Measurements from ENCODE around the gene ABCD1. TPM values are rescaled to one million over a fixed set of nuclear protein-coding genes. Genes with fewer than 3 reads are reported as not detected.

ABCD1 gene
- total RNA-seq, 4 donors from 2014 or later, result 2.9 to 24.9 (median 13.1) TPM

- Histone ChIP-seq H3K27me3 (no peaks in the 10 kb centered on the region), H3K4me1 (peaks cover 0 to 3% of the 10 kb centered on the region in 2 donors), H3K36me3 (no peaks in the 10 kb centered on the region), H3K9me3 (no peaks in the 10 kb centered on the region), H3K4me3 (no peak overlapping the region), H3K27ac (no peak overlapping the region)
- DNase-seq, result no peak
- intact Hi-C loops (cut with DNase I; ENCODE audit: low total_unique reads), result no loop called here
- TF ChIP-seq CTCF (IDR thresholded peaks at IDR 0.05) (no peak), POLR2A (IDR thresholded peaks at IDR 0.05) (no peak)
Observed at GRCh38 chrX:153776611-153777045, 52.0 kb downstream of the ABCD1 start.

GRCh38 chrX:153777261-153778090, 52.8 kb downstream of the ABCD1 start:
- Histone ChIP-seq H3K36me3 (no peaks in the 10 kb centered on the region), H3K27me3 (no peaks in the 10 kb centered on the region), H3K27ac (no peak overlapping the region), H3K4me3 (no peak overlapping the region), H3K4me1 (peaks cover 0 to 3% of the 10 kb centered on the region in 2 donors), H3K9me3 (no peaks in the 10 kb centered on the region)
- DNase-seq, result no peak
- TF ChIP-seq CTCF (IDR thresholded peaks at IDR 0.05) (no peak), POLR2A (IDR thresholded peaks at IDR 0.05) (no peak)
- intact Hi-C loops (cut with DNase I; ENCODE audit: low total_unique reads), result no loop called here

DNA sequence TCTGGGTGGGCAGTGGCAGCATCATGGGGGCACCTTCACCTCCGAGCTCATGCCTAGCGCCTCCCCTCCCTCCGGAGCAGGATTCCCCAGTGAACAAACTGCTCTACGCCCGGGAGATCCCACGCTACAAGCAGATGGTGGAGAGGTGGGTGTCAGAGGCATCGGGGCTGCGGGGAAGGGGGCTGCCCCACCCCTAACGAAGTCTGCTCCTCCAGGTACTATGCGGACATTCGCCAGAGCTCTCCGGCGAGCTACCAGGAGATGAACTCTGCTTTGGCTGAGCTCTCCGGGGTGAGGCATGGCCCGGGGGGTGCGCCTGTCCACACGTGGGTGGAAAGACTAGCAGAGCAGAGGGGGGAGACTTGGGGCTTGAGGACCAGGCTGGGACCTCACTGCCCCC, 53.5 kb downstream of the ABCD1 start:
- no peak for TF ChIP-seq CTCF (IDR thresholded peaks at IDR 0.05)
- intact Hi-C loops (cut with DNase I; ENCODE audit: low total_unique reads), result no loop called here
- no peak overlapping the region for H3K27ac ChIP-seq
- H3K36me3 ChIP-seq, result no peaks in the 10 kb centered on the region
- no peaks in the 10 kb centered on the region for H3K27me3 ChIP-seq
- no peaks in the 10 kb centered on the region for H3K9me3 ChIP-seq
- peaks cover 0 to 3% of the 10 kb centered on the region in 2 donors for H3K4me1 ChIP-seq
- DNase-seq, result no peak
- H3K4me3 ChIP-seq, result no peak overlapping the region

DNA sequence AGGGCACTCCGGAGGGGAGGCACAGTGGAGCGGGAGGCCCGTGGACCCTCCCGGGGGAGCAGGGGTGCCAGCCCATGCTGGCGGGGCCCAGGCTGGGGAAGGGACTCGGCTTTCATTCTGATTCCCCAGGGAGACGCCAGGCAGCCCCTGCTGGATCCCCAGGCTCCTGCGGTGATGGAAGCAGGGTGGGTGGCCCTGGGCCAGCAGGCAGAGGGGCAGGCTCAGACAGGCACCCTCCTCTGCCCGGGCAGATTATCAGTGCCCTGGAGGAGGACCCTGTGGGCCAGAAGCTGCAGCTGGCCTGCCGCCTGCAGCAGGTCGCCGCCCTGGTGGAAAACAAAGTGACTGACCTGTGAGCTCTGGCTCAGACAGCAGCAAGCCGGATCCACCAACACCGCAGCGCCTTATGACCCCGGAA, 54.0 kb downstream of the ABCD1 start:
- Histone ChIP-seq H3K4me3 (no peak overlapping the region), H3K27me3 (no peaks in the 10 kb centered on the region), H3K4me1 (peaks cover 0 to 3% of the 10 kb centered on the region in 2 donors), H3K36me3 (no peaks in the 10 kb centered on the region), H3K27ac (no peak overlapping the region), H3K9me3 (no peaks in the 10 kb centered on the region)
- intact Hi-C loops (cut with DNase I; ENCODE audit: low total_unique reads), result no loop called here
- DNase-seq, result no peak
- TF ChIP-seq POLR2A (IDR thresholded peaks at IDR 0.05) (no peak), CTCF (IDR thresholded peaks at IDR 0.05) (no peak)

DNA sequence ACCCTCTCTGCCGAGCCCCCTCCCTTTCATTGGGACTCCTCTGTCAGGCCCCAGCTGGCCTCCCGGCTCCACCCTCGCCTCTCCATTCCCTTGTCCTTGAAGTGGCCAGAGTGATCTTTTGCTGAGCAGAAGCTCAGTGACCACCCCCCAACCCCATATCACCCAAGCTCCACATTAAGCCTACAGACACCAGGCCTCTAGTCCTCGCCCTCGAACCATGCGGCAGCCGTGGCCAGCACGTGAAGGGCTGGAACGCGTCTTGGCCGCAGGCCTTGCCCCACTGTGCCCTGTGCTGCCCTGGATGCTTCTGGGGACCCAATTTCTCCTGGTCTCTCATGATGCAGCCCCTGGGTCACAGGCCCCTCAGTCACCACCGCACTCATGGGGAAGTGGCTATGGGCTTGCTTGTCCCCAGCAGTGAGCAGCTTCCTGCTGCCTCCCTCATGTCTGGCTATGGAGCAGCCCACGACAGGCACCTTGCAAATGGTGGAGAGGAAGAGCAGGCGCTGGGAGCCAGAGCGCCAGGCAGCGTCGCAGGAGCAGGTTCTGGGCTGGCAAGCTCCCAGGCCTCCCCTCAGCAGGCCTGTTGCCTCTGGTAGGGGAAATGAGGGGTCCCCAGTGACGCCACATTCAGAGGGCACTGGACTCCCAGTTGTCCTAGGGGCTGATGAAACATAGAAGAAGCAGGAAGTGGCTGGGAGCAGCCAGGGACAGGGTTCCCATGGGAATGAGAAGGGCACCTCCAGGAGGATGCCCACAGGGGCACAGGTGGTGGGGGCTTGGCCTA, 55.4 kb downstream of the ABCD1 start:
- Histone ChIP-seq H3K36me3 (no peaks in the 10 kb centered on the region), H3K27ac (peak overlapping the region; percentile 33 to 69), H3K9me3 (no peaks in the 10 kb centered on the region), H3K4me3 (no peak overlapping the region), H3K27me3 (no peaks in the 10 kb centered on the region), H3K4me1 (peaks cover 0 to 3% of the 10 kb centered on the region in 2 donors)
- intact Hi-C loops (cut with DNase I; ENCODE audit: low total_unique reads), result no loop called here
- no peak for TF ChIP-seq CTCF (IDR thresholded peaks at IDR 0.05)
- no peak for TF ChIP-seq POLR2A (IDR thresholded peaks at IDR 0.05)
- DNase-seq, result no peak

Measured in uterus (tissue), 4 donors.